K562 (cell line): Measurements from ENCODE around the gene PAX5. TPM values are rescaled to one million over a fixed set of nuclear protein-coding genes. Genes with fewer than 3 reads are reported as not detected.

Experiments
- ATAC-seq: fragments of 200-7000 bp; cut with Tn5 transposase; 3 replicates; pipeline ENCODE4 v1.9.1; 2020; ENCODE audit warnings: moderate library complexity
- BruUV-seq: library from RNA; stranded (reverse); fragments of 400-500 nt; replicated peaks from 2 replicates; lab custom pipeline; 2021; lab: Mats Ljungman, UMichigan
- CTCF ChIA-PET: fragments of 300-600 bp; formaldehyde crosslinking; extraction: SDS; loops from one replicate; lab custom pipeline; 2021; ENCODE audit warnings: low intra/inter-chr PET ratio; lab: Yijun Ruan, JAX
- POLR2A ChIA-PET: fragments of 300-600, 350-650 bp; sonication (Branson Sonifier 250); formaldehyde crosslinking; extraction: SDS; loops from one replicate; lab custom pipeline; 2021; ENCODE audit warnings: antibody characterized with exemption, inconsistent platforms; lab: Yijun Ruan, JAX
- DNase-seq, 4 experiments: peaks; one replicate each; pipeline versions ENCODE4 v3.0.0 to v3.0.0-alpha.2; 2011 to 2018; ENCODE audit warnings: low spot score in 3 of 4, mixed read lengths in 3 of 4; ENCODE audit errors: extremely low read depth in 1 of 4
- FAIRE-seq: peaks from 2 replicates; lab custom pipeline; 2011; peaks lifted over from hg19 to GRCh38; lab: Jason Lieb, UNC
- H2AFZ ChIP-seq: 2 replicates; pipeline ENCODE4 v1.6.0; 2011; ENCODE audit warnings: low read depth, low read length, control low read depth, inconsistent platforms
- H3K27ac ChIP-seq: fragments of 200-600 bp; 3 replicates; pipeline ENCODE4 v1.8.0; 2011; ENCODE audit warnings: low read depth, mild to moderate bottlenecking, control low read depth, inconsistent platforms, low read length, moderate library complexity, mixed read lengths; ENCODE audit errors: extremely low read depth
- H3K27me3 ChIP-seq, 2 experiments: fragments of 300-600 bp in 1 of 2; 2 replicates in 1 of 2; 3 replicates in 1 of 2; pipeline versions ENCODE4 v1.6.0 to v1.8.0; 2011; ENCODE audit warnings: inconsistent platforms in 2 of 2, low read length in 2 of 2, mild to moderate bottlenecking in 1 of 2, mixed read lengths in 1 of 2, moderate library complexity in 1 of 2; ENCODE audit not compliant: control insufficient read depth in 2 of 2, insufficient read depth in 2 of 2
- H3K36me3 ChIP-seq: fragments of 300-600 bp; 3 replicates; pipeline ENCODE4 v1.8.0; 2011; ENCODE audit warnings: mild to moderate bottlenecking, low read length, inconsistent platforms; ENCODE audit not compliant: control insufficient read depth, insufficient read depth
- H3K4me1 ChIP-seq, 2 experiments: fragments of 200-600 bp in 1 of 2; replicated peaks in 1 of 2; 2 replicates in 1 of 2; 3 replicates in 1 of 2; pipeline versions ENCODE4 v1.5.1 to v1.8.0; 2011; ENCODE audit warnings: inconsistent platforms in 2 of 2, low read length in 2 of 2, mild to moderate bottlenecking in 1 of 2, mixed read lengths in 1 of 2, moderate library complexity in 1 of 2; ENCODE audit not compliant: control insufficient read depth in 2 of 2, insufficient read depth in 2 of 2
- H3K4me2 ChIP-seq: 2 replicates; pipeline ENCODE4 v1.6.1; 2011; ENCODE audit warnings: low read length, control low read depth, inconsistent platforms, mixed read lengths; ENCODE audit not compliant: insufficient read depth
- H3K4me3 ChIP-seq: fragments of 200-600 bp; sonication (generic), shearing (Covaris generic); 2 replicates; pipeline ENCODE4 v1.5.1; 2016; ENCODE audit warnings: control low read depth, inconsistent platforms
- H3K79me2 ChIP-seq: fragments of 200-600 bp; 3 replicates; pipeline ENCODE4 v1.8.0; 2011; ENCODE audit warnings: low read length, inconsistent platforms; ENCODE audit not compliant: control insufficient read depth, insufficient read depth
- H3K9ac ChIP-seq, 2 experiments: 2 replicates each; pipeline versions ENCODE4 v1.6.0 to v1.6.1; 2011; ENCODE audit warnings: low read depth in 2 of 2, low read length in 2 of 2, control low read depth in 1 of 2, inconsistent platforms in 1 of 2, mild to moderate bottlenecking in 1 of 2, mixed read lengths in 1 of 2; ENCODE audit not compliant: insufficient read depth in 1 of 2
- H3K9me1 ChIP-seq: one replicate; pipeline ENCODE4 v1.6.0; 2011; ENCODE audit warnings: inconsistent platforms, mild to moderate bottlenecking, low read length, moderate library complexity; ENCODE audit not compliant: control insufficient read depth, insufficient read depth
- H3K9me3 ChIP-seq: replicated peaks from 2 replicates; pipeline ENCODE4 v1.5.1; 2011; ENCODE audit warnings: low read depth, low read length, inconsistent platforms; ENCODE audit not compliant: control insufficient read depth, insufficient read depth
- H4K20me1 ChIP-seq: replicated peaks from 2 replicates; pipeline ENCODE4 v1.6.1; 2011; ENCODE audit warnings: low read length, inconsistent platforms, mixed read lengths; ENCODE audit not compliant: control insufficient read depth, insufficient read depth
- ETS1 ChIP-seq: conservative IDR thresholded peaks from 2 replicates; pipeline ENCODE4 v1.6.1; 2011; ENCODE audit warnings: low read depth, mild to moderate bottlenecking, low read length; ENCODE audit not compliant: control insufficient read depth
- NKRF ChIP-seq: fragments of 450-650 bp; IDR thresholded peaks from 2 replicates; pipeline ENCODE4 v1.6.1; 2016; ENCODE audit warnings: borderline replicate concordance
- RBM17 ChIP-seq: fragments of 200-400 bp; formaldehyde crosslinking; IDR thresholded peaks from 2 replicates; pipeline ENCODE4 v1.6.1; 2017; ENCODE audit warnings: low read depth, mild to moderate bottlenecking, low read length, borderline replicate concordance
- SIRT6 ChIP-seq: IDR thresholded peaks from one replicate; pipeline ENCODE4 v1.6.1; 2012; ENCODE audit warnings: low read depth, mild to moderate bottlenecking, control low read depth, inconsistent platforms, low read length, moderate library complexity
- TEAD4 ChIP-seq, 2 experiments: sonication (generic) in 1 of 2; formaldehyde crosslinking in 1 of 2; IDR thresholded peaks; 2 replicates each; pipeline versions ENCODE4 v1.6.1 to v1.8.0; 2012 to 2022; ENCODE audit warnings: borderline replicate concordance in 1 of 2, inconsistent platforms in 1 of 2, low read length in 1 of 2, mild to moderate bottlenecking in 1 of 2, missing genetic modification reagents in 1 of 2
- ZFP91 ChIP-seq: sonication (generic); formaldehyde crosslinking; IDR thresholded peaks from 2 replicates; pipeline ENCODE4 v1.8.0; 2022; ENCODE audit warnings: mild to moderate bottlenecking, missing genetic modification reagents
- WGBS: fragments of 100-300 bp; shearing (Covaris generic); methylation state at CpG from one replicate; pipeline ENCODE4 v1.1.6; 2016; ENCODE audit warnings: low coverage, mixed read lengths; ENCODE audit not compliant: insufficient coverage; ENCODE audit errors: missing lambda C conversion rate; 5-methylcytosine and 5-hydroxymethylcytosine counted together
- in situ Hi-C: fragments of 300-500 bp; cut with MboI; formaldehyde crosslinking; loops from 4 replicates; pipeline ENCODE4 v1.15.0; 2018; ENCODE audit warnings: inconsistent platforms, mixed read lengths
- intact Hi-C: fragments of 100-400 bp; cut with micrococcal nuclease; formaldehyde crosslinking; loops from 2 replicates; pipeline ENCODE4 v1.14.2; 2022
- polyA plus RNA-seq, 8 experiments: library from polyadenylated mRNA; depleted of rRNA in 4 of 8; stranded (reverse) in 5 of 8; unstranded in 3 of 8; fragments of >200 nt; fragmentation: Nextera tagmentation in 2 of 8; fragmentation: Illumina TruSeq in 1 of 8; extraction: Ambion mirVana in 2 of 8; extraction: Trizol in 1 of 8; gene quantifications; 2 replicates each; pipeline versions ENCODE4 v1.2.1 to v1.2.3, GENCODE V29; 2011 to 2014; ENCODE audit warnings: inconsistent platforms in 1 of 8, missing spikeins in 1 of 8
- total RNA-seq, 7 experiments: library from RNA; depleted of rRNA in 6 of 7; stranded (reverse); fragments of >200 nt in 6 of 7; fragmentation: Illumina TruSeq in 2 of 7; extraction: Trizol in 2 of 7; gene quantifications; 2 replicates each; pipeline versions ENCODE4 v1.2.1 to v1.2.3, GENCODE V29; 2011 to 2021; ENCODE audit warnings: low replicate concordance in 1 of 7

PAX5 gene
- total and polyA plus RNA-seq, 9 of the 15 experiments (the other 6 are each of a cell fraction or from before 2014, with no cell fraction given): 0.03 to 0.09 TPM; not detected in 7

GRCh38 chr9:36798350-36799065 lies 235.6 kb downstream of the PAX5 start (continued):
- TF ChIP-seq TEAD4 (IDR thresholded peaks at IDR 0.05; ENCODE audit: low read length) (0 out of 2 replicates have a peak, but pooled peaks have one; percentile 13), TEAD4 (CRISPR knock-in tag; IDR thresholded peaks at IDR 0.05; ENCODE audit: borderline replicate concordance) (no peak)
- TF ChIP-seq, all 486 proteins: peak for 3

- no peak for FAIRE-seq
- Histone ChIP-seq H2AFZ (no peak overlapping the region), H3K9me1 (no peaks in the 10 kb centered on the region), H3K27ac (no peak overlapping the region), H3K4me3 (no peak overlapping the region), H3K27me3 (peaks cover 0 to 18% of the 10 kb centered on the region in 2 experiments; a peak in 2 of 5 replicates), H3K9ac (no peak overlapping the region), H3K36me3 (no peaks in the 10 kb centered on the region), H3K79me2 (no peaks in the 10 kb centered on the region), H3K9me3 (0 out of 2 replicates have a peak, but pooled peaks cover 2% of the 10 kb centered on the region), H3K4me2 (no peak overlapping the region), H3K4me1 (no peaks in the 10 kb centered on the region), H4K20me1 (no peaks in the 10 kb centered on the region)
- no TSS peak for BruUV-seq
- 2% methylated on average over 6 of the region's 17 CpGs for WGBS
- POLR2A ChIA-PET: no interaction called here
- CTCF ChIA-PET: no interaction called here
- intact Hi-C loops: loop anchor here (1.0 to 5.0 kb wide), 2 partner anchors 70 to 194 kb away; no protein-coding TSS in a partner anchor
- in situ Hi-C loops: no loop called here
- no peak for TF ChIP-seq ETS1
- TF ChIP-seq SIRT6: no peak
- TF ChIP-seq RBM17: no peak
- no peak for TF ChIP-seq NKRF
- no peak for TF ChIP-seq ZFP91
- DNase-seq: no peak
- no peak for ATAC-seq
Measured at GRCh38 chr9:36797471-36798220, 236.4 kb downstream of the PAX5 start.
